DMS114 treated with DMSO at 0.1 percent for 48 hours (cell line): ENCODE results near the gene OVOL1.

Experiments
- DNase-seq: peaks from one replicate; lab custom pipeline; 2025; ENCODE audit not compliant: unreplicated experiment; lab: John Stamatoyannopoulos, UW

OVOL1 gene

DNA sequence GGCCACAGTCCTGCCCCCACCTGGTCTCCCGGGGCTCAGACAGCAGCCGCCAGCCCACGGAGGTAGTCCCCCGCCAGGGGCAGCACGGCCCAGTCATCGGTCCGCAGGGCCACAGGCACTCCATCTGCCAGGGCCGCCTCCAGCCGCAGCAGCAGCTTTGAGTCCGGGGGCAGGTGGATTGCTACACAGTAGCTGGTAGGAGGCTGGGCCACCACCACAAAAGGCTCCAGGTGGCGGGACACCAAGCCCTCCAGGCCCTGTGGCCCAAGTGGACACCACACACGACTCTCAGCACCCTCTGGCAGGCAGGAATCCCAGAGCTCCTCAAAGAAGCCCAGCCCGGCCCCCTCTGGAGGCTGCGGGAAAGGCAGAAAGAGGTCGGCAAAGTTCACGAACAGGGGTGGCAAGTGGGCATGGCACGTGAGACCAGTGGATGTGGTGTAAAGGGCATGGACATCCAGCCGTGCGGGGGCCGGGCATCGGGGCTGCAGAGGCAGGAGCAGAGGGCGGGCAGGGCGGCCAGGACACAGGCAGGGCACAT lies 9.0 kb upstream of the OVOL1 start:
- DNase-seq, result no peak

DNA sequence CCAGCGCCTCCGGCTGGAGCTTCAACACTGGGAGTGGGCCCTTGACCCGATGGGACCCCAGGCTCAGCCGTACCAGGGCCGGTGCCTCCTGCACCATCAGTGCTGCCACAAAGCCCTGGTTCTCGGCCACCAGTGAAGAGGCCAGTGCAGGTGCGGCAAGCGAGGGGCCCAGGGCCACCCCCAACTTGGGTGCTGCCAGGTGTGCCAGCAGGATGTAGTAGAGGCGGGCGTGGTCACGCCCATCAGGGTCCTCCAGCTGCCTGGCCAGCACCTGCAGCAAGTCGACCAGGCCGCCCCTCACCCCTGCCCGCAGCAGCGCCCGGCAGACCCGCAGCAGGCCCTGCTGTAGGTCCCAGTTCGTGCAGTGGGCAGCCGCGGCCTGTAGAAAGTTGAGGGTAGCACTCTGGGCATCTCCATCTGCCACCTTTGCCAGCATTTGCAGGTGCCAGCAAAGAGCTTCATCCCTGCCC lies 8.4 kb upstream of the OVOL1 start:
- no peak for DNase-seq

DNA sequence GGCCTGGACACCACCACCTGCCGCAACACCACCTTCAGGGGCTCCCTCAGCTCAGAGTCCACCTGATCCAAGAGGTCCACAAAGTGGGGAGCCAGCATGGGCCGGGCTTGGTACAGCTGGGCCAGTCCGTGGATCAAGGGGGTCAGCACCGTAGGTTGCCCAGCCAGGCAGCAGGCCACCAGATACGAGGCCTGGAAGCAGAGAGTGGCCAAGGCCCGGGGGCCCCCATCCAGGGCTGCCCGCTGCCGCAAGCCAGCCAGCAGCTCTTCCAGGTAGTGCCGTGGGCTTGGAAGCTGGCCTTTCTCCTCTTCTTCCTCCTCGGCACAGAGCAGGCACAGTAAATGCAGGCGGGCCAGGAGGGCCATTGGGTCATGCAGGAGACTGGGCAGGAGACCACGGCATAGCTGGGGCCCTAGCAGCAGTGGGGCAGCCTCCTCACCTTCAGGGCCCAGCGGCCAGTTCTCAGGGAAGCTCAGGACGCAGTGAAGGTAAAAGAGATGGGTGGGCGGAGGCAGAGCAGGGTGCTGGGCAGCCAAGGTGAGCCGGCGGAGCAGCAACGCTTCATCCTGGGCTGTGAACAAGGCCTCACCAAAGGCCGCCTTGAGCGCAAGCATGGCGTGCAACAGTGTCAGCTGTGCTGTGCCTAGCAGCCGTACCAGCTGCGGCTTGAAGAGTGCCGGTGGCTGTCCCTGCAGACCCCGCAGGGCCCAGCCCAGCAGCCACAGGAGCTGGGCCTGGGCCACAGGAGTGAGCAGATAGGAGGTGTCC lies 7.8 kb upstream of the OVOL1 start:
- no peak for DNase-seq

DNA sequence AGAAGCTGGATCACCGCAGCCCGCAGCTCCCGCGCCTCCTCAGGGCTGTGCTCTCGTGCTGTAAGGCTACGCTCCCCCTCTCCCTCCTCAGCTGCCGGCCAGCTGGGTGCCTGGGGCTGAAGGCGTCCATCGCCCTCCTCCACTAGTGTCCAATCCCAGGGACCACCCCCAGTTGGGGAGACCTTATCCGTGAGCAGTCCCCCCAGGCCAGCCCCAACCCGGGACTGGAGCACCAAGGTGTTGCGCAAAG lies 7.3 kb upstream of the OVOL1 start:
- no peak for DNase-seq

DNA sequence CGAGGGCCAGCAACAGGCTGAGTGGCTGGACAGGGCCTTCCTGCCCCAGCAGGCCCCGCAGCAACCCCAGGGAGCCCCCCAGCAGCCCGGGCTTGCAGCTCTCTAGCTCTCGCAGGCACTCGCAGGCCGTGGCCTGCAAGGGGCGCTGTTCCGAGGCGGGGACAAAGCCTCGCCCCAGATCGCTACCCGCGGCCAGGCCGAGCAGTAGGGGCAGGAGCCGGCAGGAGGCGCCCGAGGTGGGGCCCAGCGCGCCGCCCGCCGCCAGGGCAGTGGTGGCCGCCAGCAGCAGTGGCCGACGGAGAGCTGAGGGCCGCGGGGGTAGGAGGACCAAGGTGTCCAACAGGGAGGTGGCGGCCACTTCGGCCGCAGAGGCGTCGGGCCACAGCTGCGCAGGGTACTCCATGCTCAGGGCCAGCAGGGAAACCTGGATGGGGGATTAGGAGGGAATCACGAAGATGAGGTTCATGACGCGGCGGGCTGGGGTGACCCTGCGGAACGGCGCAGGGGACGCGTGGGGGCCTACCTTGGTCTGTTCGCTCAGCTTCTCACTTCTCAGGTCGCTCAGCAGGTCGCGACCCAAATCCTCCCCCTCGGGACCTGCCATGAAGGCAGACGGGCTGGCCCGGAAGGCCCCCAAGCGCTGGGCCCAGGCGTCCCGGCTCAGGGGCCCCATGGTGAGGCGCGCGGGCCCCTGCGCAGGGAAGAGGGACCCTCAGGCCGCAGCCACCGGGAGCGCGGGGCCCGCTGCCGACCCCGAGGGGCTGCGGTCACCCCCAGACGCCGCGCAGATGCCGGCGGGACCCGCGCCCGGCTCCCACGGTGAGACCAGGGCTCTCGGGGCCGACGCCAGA lies 6.7 kb upstream of the OVOL1 start:
- peak; percentile 59 for DNase-seq

DNA sequence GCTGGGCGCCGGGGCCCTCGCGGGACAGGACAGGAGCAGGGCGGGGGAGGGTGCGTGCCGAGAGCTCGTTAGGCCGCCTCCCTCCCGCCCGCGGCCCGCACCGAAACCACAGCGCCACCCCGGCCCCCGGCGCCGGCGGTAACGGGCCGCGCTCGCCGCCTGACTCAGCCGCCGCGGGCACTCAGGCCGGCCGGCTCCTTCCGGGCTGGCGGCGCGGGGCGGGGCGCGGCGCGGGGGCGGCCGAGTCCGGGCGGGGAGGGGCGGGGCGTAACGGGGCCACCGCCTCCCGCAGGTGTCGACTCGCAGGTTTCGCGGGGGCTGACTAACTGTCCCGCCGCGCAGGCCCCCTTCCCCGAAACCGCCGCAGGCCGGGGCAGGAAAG lies 6.1 kb upstream of the OVOL1 start, which contains the start of gene AP5B1:
Gene AP5B1, minus strand, starts transcription at position 207 of the 382 bp plus-strand sequence. CDS start 385 bp downstream, outside the sequence.
- no peak for DNase-seq

DNA sequence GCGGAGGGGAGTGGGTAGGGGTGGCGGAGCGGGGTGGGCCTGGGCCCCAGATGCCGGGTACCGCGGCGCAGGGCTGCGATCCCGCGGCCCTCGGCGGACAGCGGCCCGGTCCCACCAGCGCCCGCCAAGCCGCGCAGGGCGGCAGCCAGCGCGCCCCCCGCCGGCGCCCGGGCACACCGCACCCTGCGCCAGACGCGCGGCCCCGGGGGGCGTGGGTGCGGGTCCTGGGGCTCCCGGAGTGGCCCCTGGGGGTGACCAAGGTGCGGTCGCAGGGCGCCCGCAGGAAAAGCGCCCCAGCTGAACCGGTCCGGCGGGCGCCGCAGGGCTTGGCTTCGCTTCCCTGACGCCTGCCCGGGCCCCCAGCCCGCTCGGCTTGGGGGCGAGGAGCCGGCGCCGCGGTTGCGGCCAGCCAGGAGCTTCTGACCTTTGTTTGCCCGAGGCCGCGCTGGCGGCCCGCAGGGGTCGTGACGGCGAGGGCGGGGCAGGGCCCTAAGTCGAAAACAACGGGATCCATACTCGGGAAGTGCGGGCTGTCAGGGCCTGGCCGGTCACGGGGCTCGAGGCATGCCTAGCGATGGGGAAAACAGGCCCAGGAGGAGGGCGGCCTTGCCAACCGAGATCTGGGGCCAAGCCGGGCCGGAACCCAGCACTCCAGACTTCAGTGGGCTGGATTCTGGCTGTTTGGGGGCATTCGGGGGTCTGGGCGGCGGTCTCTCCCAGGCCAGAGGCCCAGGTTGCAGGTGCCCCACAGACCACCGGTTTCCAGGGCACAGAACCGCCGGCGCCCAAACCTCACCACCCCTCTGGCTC lies 5.5 kb upstream of the OVOL1 start:
- no peak for DNase-seq

DNA sequence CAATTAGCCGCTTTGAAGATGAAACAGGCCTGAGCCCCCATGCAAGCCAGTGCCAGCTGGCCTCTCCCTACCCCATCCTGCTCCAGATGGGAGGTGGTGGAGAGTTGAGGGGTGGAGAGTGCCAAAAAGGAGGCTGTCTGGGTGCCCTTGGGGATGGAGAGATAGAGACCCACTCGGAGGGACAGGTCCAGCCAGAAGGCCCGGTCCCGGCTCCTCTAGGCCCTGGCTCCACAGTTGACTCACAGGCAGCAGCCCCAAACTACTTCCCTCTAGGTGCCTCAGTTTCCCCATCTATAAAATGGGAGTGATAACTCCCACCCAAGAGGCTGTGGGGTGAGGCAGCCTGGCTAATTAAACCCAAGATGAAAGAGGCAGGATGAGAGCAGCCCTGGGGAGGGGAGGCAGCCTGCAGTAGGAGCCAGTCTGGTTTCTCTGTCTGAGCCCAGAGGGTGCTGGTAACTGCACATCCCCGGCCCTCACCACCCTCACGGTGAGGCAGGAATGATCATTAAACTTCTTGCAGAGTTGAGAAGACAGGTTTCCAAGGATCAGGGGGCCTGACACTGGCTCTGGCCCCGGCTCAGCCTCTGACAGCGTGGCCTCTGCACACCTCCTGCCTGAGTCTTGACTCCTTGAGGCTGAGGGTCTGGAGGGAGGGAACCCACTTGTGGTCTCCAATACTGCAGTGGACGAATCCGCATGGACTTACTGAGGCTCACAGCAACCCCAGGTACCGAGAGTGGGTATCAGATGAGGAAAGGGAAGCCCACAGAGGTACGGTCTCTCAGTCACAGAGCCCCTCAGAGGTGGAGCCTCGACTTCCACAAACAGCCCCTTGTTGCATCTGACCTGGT lies 4.7 kb upstream of the OVOL1 start:
- no peak for DNase-seq

DNA sequence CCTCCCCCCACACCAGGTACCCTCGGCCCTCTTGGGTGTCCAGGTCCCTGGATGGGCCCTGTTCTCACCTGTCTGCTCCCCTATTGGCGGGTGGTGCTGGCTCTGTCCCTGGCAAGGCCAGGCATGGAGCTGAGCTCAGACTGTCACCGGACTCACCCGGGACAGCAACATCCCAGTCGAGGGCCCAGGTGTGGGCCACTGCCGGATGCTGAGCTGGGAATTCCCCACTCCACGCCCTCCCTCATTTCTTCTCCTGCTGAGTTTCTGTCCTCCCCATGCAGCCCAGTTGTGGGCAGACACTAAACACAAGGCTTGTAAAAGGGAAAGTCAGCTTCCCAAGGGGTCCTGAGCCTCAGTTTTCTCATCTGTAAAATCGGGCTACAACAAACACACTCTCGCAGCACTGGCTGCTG lies 4.0 kb upstream of the OVOL1 start:
- DNase-seq, result no peak

DNA sequence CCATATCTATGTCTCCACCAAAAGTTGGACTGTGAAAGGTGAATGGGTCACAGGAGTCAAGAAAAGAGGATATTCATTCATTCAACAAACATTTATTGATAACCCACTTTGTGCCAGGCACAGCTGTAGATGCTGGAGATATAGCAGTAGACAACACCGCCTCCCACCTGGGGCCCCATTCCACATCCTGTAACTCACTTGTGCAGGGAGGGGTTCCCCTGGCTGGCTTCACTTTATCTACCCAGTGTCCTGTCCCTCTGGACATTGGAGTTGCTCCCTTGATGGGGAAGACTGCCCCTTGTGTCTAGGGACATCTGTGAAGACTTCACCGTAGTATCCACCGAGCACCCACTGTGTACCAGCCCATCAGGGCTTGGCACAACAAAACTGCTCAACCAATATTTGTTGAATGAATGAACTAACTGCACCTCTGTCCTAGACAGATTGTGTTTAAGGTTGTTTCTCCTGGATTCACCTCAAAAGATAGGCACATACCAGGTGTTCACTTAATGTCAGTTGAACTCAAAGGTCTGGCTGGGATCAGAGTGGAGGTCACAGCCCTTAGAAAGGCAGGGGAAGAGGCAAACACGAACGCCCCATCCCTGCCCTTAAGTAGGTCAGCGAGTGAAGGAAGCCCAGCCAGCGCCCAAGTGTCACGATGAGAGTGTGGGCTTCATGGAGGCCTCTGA lies 1.4 kb upstream of the OVOL1 start:
- no peak for DNase-seq

DNA sequence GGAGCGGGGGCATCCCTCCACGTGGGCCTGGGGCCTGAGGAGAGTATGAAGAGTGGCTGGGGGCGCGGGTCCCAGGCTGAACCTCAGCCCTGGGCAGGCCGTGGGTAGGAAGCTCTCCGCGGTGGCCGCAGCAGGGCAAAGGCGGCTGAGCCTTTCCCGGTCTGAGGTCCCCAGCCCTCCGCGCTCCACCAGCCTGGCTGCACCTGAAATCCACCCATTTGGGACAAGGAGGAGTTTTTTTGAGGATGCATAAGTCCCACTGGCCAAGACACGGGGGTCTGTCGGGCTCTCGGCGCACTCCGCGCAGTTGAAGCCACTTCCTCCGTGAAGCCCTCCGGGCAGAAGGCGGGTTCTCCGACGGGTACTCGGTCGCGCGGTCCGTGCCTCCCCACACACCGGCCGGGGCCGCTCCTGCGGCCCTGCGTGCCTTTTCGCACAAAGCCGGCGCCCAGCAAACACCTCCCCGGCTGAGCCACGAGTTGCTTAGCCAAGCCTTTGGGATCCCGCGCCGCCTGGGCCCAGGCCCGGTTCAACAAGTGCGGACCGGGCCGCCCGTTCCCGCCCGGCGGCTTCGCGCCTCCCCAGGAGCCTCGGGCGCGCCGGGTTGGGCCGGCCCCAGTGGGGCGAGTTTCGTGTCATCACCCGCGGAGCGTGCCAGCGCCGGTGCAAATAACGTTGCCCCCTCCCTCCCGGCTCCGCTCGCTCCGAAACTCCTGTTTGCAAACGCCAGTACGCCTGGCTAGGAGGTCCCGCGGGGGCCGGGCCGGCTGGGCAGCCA lies 666 bp upstream of the OVOL1 start:
- DNase-seq, result no peak

DNA sequence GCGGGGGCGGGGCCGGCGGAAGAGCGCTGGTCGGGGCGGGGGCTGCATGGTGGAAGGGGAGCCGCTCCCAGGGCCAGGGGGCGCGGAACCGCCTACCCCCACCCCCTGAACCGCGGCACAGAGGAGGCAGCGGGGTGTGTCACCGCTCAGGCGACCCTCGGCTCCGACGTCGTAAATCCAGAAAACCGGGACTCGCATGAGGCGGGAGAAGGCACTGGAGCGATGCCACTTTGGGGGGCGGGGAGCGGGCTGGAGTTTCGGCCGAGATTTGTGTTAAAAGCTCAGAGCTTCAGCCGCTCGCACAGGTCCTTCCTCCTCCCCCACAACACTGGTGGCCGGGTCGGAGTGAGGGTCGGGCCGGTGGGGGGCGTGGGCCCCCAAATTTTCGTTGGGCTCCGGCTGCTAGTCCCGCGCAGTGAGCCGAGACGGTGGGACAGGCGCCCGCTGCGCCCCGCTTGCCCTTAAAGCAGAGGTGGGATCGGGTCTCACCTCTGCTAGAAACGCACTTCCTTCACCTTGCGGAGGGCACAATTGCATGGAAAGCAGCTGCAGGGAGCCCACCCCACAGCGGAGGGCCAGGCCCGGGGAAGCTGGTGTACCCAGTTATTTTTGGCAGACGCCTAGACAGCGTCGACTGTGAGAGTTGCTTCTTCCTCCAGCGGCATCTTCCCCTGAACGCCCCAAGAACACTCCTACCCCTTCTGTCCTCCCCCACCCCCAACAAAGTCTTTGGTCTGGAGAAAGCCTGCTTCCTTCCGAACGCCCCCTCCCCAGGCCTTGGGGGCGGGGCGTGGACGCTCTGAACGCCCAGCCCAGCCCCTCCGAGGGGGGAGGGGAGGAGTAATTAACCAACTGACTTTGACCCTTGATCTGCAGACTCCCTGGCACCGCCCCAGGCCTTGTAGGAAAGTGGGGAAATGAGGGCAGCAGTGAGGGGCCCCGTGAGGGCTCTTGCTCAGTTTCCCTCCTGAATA lies 1.1 kb downstream of the OVOL1 start:
- no peak for DNase-seq

DNA sequence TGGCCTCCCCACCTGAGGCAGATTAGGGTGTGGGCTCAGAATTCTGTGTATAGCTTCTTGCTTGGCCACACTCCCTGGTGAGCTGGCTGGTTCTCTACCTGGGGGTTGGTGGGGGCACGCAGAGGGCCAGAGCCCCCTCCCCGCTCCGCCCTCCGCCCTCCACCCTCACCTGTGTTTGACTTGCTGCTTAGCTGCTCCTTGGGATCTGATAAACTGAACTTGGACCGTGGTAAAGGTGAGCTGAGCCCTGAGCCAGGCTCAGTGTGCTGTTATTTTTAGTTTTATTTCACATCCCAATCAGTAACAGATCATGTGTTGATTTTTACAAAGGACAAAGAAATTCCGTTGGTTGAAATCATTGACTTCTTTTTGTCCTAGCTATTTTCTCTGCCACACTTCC lies 2.0 kb downstream of the OVOL1 start:
- no peak for DNase-seq

DNA sequence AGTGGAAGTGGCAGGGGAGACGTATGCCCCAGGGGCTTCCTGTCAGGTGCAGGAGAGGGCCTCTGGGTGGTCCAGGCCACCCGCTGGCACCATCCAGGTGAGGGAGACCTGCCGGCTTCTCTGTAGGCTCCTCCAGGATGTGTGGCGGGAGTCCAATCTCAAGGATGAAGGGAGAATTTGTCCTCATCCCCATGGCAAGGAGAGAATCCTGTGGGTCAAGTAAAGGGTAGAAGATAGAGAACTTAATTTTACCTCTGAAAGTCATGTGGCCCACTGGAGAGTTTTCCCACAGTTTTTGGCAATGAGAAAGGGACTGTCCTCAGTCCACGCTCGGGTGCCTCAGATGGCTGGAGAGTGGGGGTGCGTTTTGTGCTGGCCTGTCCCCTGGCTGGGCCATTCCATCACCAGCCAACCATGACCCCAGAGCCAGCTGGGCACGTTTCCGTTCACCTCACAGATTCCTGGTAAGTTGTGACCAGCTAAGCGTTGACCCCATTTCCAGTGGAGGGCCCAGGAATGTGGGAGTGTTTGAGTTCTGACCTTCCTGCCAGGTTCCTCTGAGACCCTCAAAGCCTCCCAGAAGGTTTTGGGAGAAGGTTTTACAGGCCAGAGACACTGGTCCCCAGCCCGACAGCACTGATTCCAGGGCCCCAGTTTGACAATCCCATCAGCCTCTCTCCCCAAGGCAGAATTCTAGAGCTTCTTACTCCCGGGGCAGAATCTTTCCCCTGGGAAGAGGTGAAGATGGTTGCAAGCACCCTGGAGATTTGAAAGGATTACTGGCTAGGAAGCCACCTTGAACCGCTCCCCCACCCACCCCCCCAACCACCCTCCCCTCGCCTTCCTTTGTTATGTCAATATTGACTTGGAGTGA lies 2.6 kb downstream of the OVOL1 start:
- no peak for DNase-seq

DNA sequence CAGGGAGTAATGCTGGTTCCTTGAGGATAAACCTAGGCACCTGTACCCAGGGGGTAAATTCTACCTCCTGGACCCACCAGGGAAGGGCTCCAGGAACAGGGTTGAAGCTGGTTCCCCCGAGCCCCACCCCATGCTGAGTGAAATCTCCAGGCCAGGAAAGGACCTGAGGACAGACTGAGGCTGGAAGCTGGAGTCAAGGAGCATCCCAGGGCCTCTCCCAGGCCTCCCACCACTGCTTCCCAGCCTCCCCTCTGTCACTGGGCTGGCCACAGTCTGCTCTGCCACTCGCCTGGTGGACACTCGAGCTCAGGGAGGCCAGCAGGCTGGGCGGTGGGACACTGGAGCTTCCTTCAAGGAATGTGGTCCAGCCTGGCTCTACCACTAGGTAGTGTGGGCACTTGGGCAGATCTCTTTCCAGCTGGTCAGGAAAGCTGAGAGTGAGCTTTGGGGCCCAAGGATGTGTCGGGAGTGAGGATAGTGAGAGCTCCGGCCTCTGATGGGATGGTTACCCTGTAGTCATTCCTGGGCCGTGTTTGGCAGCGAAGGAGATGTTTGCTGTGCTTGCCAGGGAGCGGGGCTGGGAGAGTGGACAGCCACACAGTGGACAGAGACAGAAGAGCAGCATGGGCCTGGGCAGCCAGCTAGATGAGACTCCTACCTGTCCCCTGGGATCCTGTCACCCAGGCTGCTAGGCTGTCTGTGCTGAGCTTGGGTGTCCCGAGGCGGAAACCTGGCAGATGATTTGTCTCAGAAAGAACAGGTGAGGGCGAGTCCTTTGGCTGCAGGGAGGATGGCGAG lies 3.4 kb downstream of the OVOL1 start:
- no peak for DNase-seq
